Measurements from ENCODE around the gene VWC2L. TPM values are rescaled to one million over a fixed set of nuclear protein-coding genes. Genes with fewer than 3 reads are reported as not detected.

The VWC2L gene
- total RNA-seq, 6 donors from 2014 or later = 0.30 TPM; not detected in 5

- Histone ChIP-seq H3K4me1 (no peaks in the 10 kb centered on the region), H3K4me3 (no peak overlapping the region), H3K27me3 (no peaks in the 10 kb centered on the region), H3K36me3 (no peaks in the 10 kb centered on the region), H3K27ac (no peak overlapping the region), H3K9me3 (no peaks in the 10 kb centered on the region)
- DNase-seq (no peak), ATAC-seq (ENCODE audit: low FRiP score in 2 of 2) (no peak)
- no peak for TF ChIP-seq EP300 (IDR thresholded peaks at IDR 0.05)
- no peak for TF ChIP-seq POLR2A (IDR thresholded peaks at IDR 0.05)
- TF ChIP-seq POLR2AphosphoS5 (IDR thresholded peaks at IDR 0.05) = no peak
- TF ChIP-seq CTCF (IDR thresholded peaks at IDR 0.05) = no peak
- WGBS, 2 donors = 76 to 78% methylated on average over 5 of the region's 5 CpGs
Measured at GRCh38 chr2:214519258-214519818, 108.5 kb downstream of the VWC2L start.

DNA sequence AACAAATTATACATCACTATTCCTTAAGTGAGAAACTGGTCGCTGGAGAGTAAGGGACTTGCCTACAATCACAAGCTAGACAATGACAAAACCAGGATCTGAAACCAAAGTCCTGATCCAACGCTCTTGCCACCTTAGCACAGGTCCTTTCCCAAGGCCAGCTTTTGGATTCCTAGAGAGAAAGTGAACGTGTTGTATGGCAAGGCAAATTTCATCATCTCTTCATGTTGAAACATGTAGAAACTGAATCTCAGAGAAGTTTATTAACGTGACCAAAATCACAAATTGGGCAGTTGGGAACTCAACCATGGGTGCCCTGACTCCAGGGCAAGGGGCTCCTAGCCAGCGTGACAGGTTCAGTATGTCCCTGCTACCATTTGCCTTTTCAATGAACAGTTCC lies 118.2 kb downstream of the VWC2L start:
- DNase-seq = no peak
- H3K9me3 ChIP-seq = no peaks in the 10 kb centered on the region
- no peak overlapping the region for H3K27ac ChIP-seq
- ATAC-seq (ENCODE audit: low FRiP score in 2 of 2) = no peak
- no peaks in the 10 kb centered on the region for H3K36me3 ChIP-seq
- no peaks in the 10 kb centered on the region for H3K4me1 ChIP-seq
- no peak overlapping the region for H3K4me3 ChIP-seq
- no peak for TF ChIP-seq POLR2AphosphoS5 (IDR thresholded peaks at IDR 0.05)
- no peaks in the 10 kb centered on the region for H3K27me3 ChIP-seq
- WGBS, 2 donors = 82 to 84% methylated on average over 5 of the region's 5 CpGs

GRCh38 chr2:214529514-214529913 lies 118.7 kb downstream of the VWC2L start:
- WGBS, 2 donors = 71 to 83% methylated on average over 6 of the region's 6 CpGs
- no peak overlapping the region for H3K27ac ChIP-seq
- no peaks in the 10 kb centered on the region for H3K4me1 ChIP-seq
- H3K9me3 ChIP-seq = no peaks in the 10 kb centered on the region
- no peak overlapping the region for H3K4me3 ChIP-seq
- no peaks in the 10 kb centered on the region for H3K27me3 ChIP-seq
- DNase-seq (no peak), ATAC-seq (ENCODE audit: low FRiP score in 2 of 2) (no peak)
- H3K36me3 ChIP-seq = no peaks in the 10 kb centered on the region
- TF ChIP-seq POLR2A (IDR thresholded peaks at IDR 0.05) (no peak), POLR2AphosphoS5 (IDR thresholded peaks at IDR 0.05) (no peak), CTCF (IDR thresholded peaks at IDR 0.05) (no peak), EP300 (IDR thresholded peaks at IDR 0.05) (no peak)

GRCh38 chr2:214533541-214533940 lies 122.7 kb downstream of the VWC2L start:
- no peak overlapping the region for H3K27ac ChIP-seq
- ATAC-seq (ENCODE audit: low FRiP score in 2 of 2) = no peak
- TF ChIP-seq POLR2AphosphoS5 (IDR thresholded peaks at IDR 0.05) (no peak), CTCF (IDR thresholded peaks at IDR 0.05) (no peak), POLR2A (IDR thresholded peaks at IDR 0.05) (no peak), EP300 (IDR thresholded peaks at IDR 0.05) (no peak)
- H3K4me1 ChIP-seq = no peaks in the 10 kb centered on the region
- H3K36me3 ChIP-seq = no peaks in the 10 kb centered on the region
- 60 to 67% methylated on average over 3 of the region's 3 CpGs for WGBS, 2 donors
- no peaks in the 10 kb centered on the region for H3K27me3 ChIP-seq
- DNase-seq = no peak
- no peak overlapping the region for H3K4me3 ChIP-seq
- H3K9me3 ChIP-seq = no peaks in the 10 kb centered on the region

- DNase-seq = no peak
- TF ChIP-seq POLR2A (IDR thresholded peaks at IDR 0.05) = no peak
- TF ChIP-seq POLR2AphosphoS5 (IDR thresholded peaks at IDR 0.05) = no peak
- TF ChIP-seq CTCF (IDR thresholded peaks at IDR 0.05) = no peak
- no peak for TF ChIP-seq EP300 (IDR thresholded peaks at IDR 0.05)
- 70 to 77% methylated on average over 3 of the region's 3 CpGs for WGBS, 2 donors
- Histone ChIP-seq H3K27ac (no peak overlapping the region), H3K4me3 (no peak overlapping the region), H3K9me3 (no peaks in the 10 kb centered on the region), H3K27me3 (no peaks in the 10 kb centered on the region), H3K4me1 (no peaks in the 10 kb centered on the region), H3K36me3 (no peaks in the 10 kb centered on the region)
- ATAC-seq (ENCODE audit: low FRiP score in 2 of 2) = no peak
Measured at GRCh38 chr2:214536625-214537024, 125.8 kb downstream of the VWC2L start.
